ENCODE measurements around the gene CEP41. TPM values are rescaled to one million over a fixed set of nuclear protein-coding genes. Genes with fewer than 3 reads are reported as not detected.
A peak's percentile ranks its signal among the peaks of the same experiment; 100 is the strongest.

Gene CEP41
- total RNA-seq, 4 donors from 2014 or later: 1.6 to 6.6 (median 3.0) TPM

- WGBS, 2 donors: 39 to 41% methylated on average over 20 of the region's 20 CpGs
- TF ChIP-seq POLR2A (IDR thresholded peaks at IDR 0.05) (no peak), CTCF (IDR thresholded peaks at IDR 0.05) (no peak)
- intact Hi-C loops (cut with DNase I; ENCODE audit: low total_unique reads): no loop called here
- DNase-seq (ENCODE audit: low spot score in 2 of 2): peak in 1 of 2 donors; percentile 86
- H3K4me3 ChIP-seq (ENCODE audit: low read depth, poor library complexity, severe bottlenecking): no peak overlapping the region
Measured at GRCh38 chr7:130352194-130353074, 88.4 kb downstream of the CEP41 start.

DNA sequence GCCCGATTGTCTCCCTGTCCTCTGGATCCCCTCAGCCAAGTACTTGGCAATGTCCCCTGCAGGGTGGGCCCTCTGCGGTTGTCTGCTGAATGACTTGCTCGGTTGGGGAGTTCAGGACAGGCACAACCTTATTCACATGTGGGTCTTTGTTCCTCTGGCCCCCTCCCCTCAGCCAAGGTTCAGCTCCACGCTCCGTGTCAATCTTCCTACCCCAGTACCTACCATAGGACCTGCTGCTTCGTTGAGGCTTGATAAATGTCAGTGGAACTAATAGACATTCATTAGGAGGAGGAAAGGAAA is 89.1 kb downstream of the CEP41 start:
- intact Hi-C loops (cut with DNase I; ENCODE audit: low total_unique reads): no loop called here
- H3K4me3 ChIP-seq (ENCODE audit: low read depth, poor library complexity, severe bottlenecking): no peak overlapping the region
- 56 to 57% methylated on average over 6 of the region's 6 CpGs for WGBS, 2 donors
- no peak for DNase-seq (ENCODE audit: low spot score in 2 of 2)
- no peak for TF ChIP-seq POLR2A (IDR thresholded peaks at IDR 0.05)
- TF ChIP-seq CTCF (IDR thresholded peaks at IDR 0.05): no peak

- TF ChIP-seq CTCF (IDR thresholded peaks at IDR 0.05): no peak
- TF ChIP-seq POLR2A (IDR thresholded peaks at IDR 0.05): no peak
- WGBS, 2 donors: 38 to 42% methylated on average over 20 of the region's 20 CpGs
- intact Hi-C loops (cut with DNase I; ENCODE audit: low total_unique reads): no loop called here
- H3K4me3 ChIP-seq (ENCODE audit: low read depth, poor library complexity, severe bottlenecking): no peak overlapping the region
- peak in 1 of 2 donors; percentile 85 for DNase-seq (ENCODE audit: low spot score in 2 of 2)
Measured at GRCh38 chr7:130350945-130351790, 89.6 kb downstream of the CEP41 start.

- 64 to 72% methylated on average over 16 of the region's 16 CpGs for WGBS, 2 donors
- intact Hi-C loops (cut with DNase I; ENCODE audit: low total_unique reads): no loop called here
- no peak overlapping the region for H3K4me3 ChIP-seq (ENCODE audit: low read depth, poor library complexity, severe bottlenecking)
- peak in 1 of 2 donors; percentile 82 for DNase-seq (ENCODE audit: low spot score in 2 of 2)
- TF ChIP-seq POLR2A (IDR thresholded peaks at IDR 0.05) (no peak), CTCF (IDR thresholded peaks at IDR 0.05) (no peak)
Measured at GRCh38 chr7:130349911-130350782, 90.7 kb downstream of the CEP41 start.

DNA sequence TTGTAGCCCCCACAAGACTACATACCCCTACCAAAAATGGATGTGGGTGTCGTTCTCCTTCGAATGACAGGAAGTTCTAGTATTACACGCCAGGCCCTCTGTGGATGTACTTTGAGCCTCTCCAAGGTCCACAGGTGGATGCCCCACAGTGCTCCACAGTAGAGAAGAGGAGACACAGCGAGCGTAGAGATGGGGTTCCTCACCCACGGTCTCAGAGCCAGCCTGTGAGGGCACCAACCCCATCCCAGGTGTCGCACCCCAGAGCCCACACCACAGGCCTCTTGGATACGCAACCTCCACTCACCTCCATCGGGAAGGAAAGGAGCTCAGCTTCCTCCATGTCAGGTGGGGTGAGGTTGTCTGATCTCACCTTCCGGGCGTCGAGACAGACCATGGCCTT is 93.9 kb downstream of the CEP41 start:
- WGBS, 2 donors: 88 to 89% methylated on average over 9 to 12 of the region's 12 CpGs
- DNase-seq (ENCODE audit: low spot score in 2 of 2): peak in 1 of 2 donors; percentile 78
- no peak for TF ChIP-seq CTCF (IDR thresholded peaks at IDR 0.05)
- TF ChIP-seq POLR2A (IDR thresholded peaks at IDR 0.05): no peak

More for the DNA sequence above, 93.9 kb downstream of the CEP41 start:
- intact Hi-C loops (cut with DNase I; ENCODE audit: low total_unique reads): no loop called here
- no peak overlapping the region for H3K4me3 ChIP-seq (ENCODE audit: low read depth, poor library complexity, severe bottlenecking)

Measured in lower leg skin (tissue), 4 donors.